Omental fat pad (tissue), 4 donors: Measurements from ENCODE around the gene GPHA2. TPM values are rescaled to one million over a fixed set of nuclear protein-coding genes. Genes with fewer than 3 reads are reported as not detected.

Experiments used
- ATAC-seq: fragments of 150-250 bp; one replicate; pipeline ENCODE4 v1.9.1; 2016; ENCODE audit warnings: mild to moderate bottlenecking, moderate library complexity; ENCODE audit not compliant: low FRiP score
- DNase-seq: peaks from one replicate; pipeline ENCODE4 v3.0.0-alpha.2; 2019; ENCODE audit warnings: low spot score
- CTCF ChIP-seq, 3 donors: fragments of 450-650 bp; IDR thresholded peaks; one replicate each; pipeline ENCODE4 v1.5.1; 2016 to 2017; ENCODE audit warnings: antibody characterized with exemption in 3 of 3, mild to moderate bottlenecking in 3 of 3, moderate library complexity in 2 of 3
- total RNA-seq, 4 donors: library from RNA; depleted of rRNA; stranded (reverse); fragments of >200 nt; gene quantifications; one replicate each; pipeline ENCODE4 v1.1.0, GENCODE V29; 2016

Gene GPHA2
- total RNA-seq, 4 donors from 2014 or later = not detected

GRCh38 chr11:64897381-64898075 lies 38.2 kb downstream of the GPHA2 start:
- ATAC-seq = no peak
- no peak for TF ChIP-seq CTCF (IDR thresholded peaks at IDR 0.05)
- DNase-seq = no peak

- ATAC-seq (no peak), DNase-seq (no peak)
- no peak for TF ChIP-seq CTCF (IDR thresholded peaks at IDR 0.05)
These were observed 39.2 kb downstream of the GPHA2 start for GRCh38 chr11:64896448-64897022.

- DNase-seq = no peak
- ATAC-seq = no peak
- TF ChIP-seq CTCF (IDR thresholded peaks at IDR 0.05) = no peak
These were observed 40.8 kb downstream of the GPHA2 start for GRCh38 chr11:64894812-64895452.

GRCh38 chr11:64894070-64894811 lies 41.5 kb downstream of the GPHA2 start:
- peak in 1 of 3 donors; percentile 62 for TF ChIP-seq CTCF (IDR thresholded peaks at IDR 0.05)
- ATAC-seq = peak; percentile 51
- peak; percentile 90 for DNase-seq

- ATAC-seq = no peak
- DNase-seq = no peak
- no peak for TF ChIP-seq CTCF (IDR thresholded peaks at IDR 0.05)
These were observed 42.3 kb downstream of the GPHA2 start for GRCh38 chr11:64893194-64894069.

- TF ChIP-seq CTCF (IDR thresholded peaks at IDR 0.05) = no peak
- ATAC-seq (no peak), DNase-seq (no peak)
These were observed 42.9 kb downstream of the GPHA2 start for GRCh38 chr11:64892838-64893193.
